HepG2 (cell line): ENCODE data around the gene ALK. TPM values are rescaled to one million over a fixed set of nuclear protein-coding genes. Genes with fewer than 3 reads are reported as not detected.

Experiments
- ATAC-seq: fragments of 200-7000 bp; cut with Tn5 transposase; 3 replicates; pipeline ENCODE4 v1.9.1; 2020; ENCODE audit warnings: mild to moderate bottlenecking, moderate library complexity
- BruUV-seq: library from RNA; stranded (reverse); fragments of 400-500 nt; replicated peaks from 2 replicates; lab custom pipeline; 2021; lab: Mats Ljungman, UMichigan
- CTCF ChIA-PET: fragments of 300-600 bp; formaldehyde crosslinking; extraction: SDS; loops from one replicate; lab custom pipeline; 2021; ENCODE audit warnings: low total read pairs, inconsistent platforms, low intra/inter-chr PET ratio; lab: Yijun Ruan, JAX
- POLR2A ChIA-PET: fragments of 350-600 bp; sonication (Branson Sonifier 250); formaldehyde crosslinking; loops from one replicate; lab custom pipeline; 2020; ENCODE audit warnings: antibody characterized with exemption, inconsistent platforms; lab: Yijun Ruan, JAX
- DNase-seq: peaks from one replicate; pipeline ENCODE4 v3.0.0-alpha.2; 2015; ENCODE audit warnings: low spot score
- FAIRE-seq: peaks from 3 replicates; lab custom pipeline; 2011; peaks lifted over from hg19 to GRCh38; lab: Jason Lieb, UNC
- H2AFZ ChIP-seq: one replicate; pipeline ENCODE4 v1.6.1; 2011; ENCODE audit warnings: low read length, inconsistent platforms
- H3K27ac ChIP-seq: fragments of 300-600 bp; 3 replicates; pipeline ENCODE4 v1.8.0; 2011; ENCODE audit warnings: mixed run types, mild to moderate bottlenecking, mixed read lengths, low read length, inconsistent platforms; ENCODE audit not compliant: insufficient read depth; ENCODE audit errors: extremely low read length
- H3K27me3 ChIP-seq, 2 experiments: fragments of 200-600 bp in 1 of 2; 2 replicates in 1 of 2; 3 replicates in 1 of 2; pipeline versions ENCODE4 v1.6.0 to v1.8.0; 2011; ENCODE audit warnings: low read length in 2 of 2, mild to moderate bottlenecking in 2 of 2, moderate library complexity in 2 of 2, inconsistent platforms in 1 of 2; ENCODE audit not compliant: insufficient read depth in 2 of 2, control insufficient read depth in 1 of 2
- H3K36me3 ChIP-seq, 2 experiments: fragments of 200-600 bp in 1 of 2; replicated peaks in 1 of 2; 2 replicates in 1 of 2; 3 replicates in 1 of 2; pipeline versions ENCODE4 v1.5.1 to v1.8.0; 2011; ENCODE audit warnings: low read length in 2 of 2, inconsistent platforms in 1 of 2; ENCODE audit not compliant: insufficient read depth in 2 of 2, control insufficient read depth in 1 of 2
- H3K4me1 ChIP-seq: 2 replicates; pipeline ENCODE4 v1.5.1; 2012; ENCODE audit warnings: low read length, inconsistent platforms; ENCODE audit not compliant: insufficient read depth
- H3K4me2 ChIP-seq: 2 replicates; pipeline ENCODE4 v1.6.0; 2011; ENCODE audit warnings: low read depth, low read length, inconsistent platforms
- H3K4me3 ChIP-seq, 3 experiments: fragments of 200-600 bp in 1 of 3; sonication (generic), shearing (Covaris generic) in 1 of 3; replicated peaks in 1 of 3; 2 replicates each; pipeline ENCODE4 v1.5.1; 2011 to 2016; ENCODE audit warnings: low read length in 3 of 3, inconsistent platforms in 2 of 3, low read depth in 2 of 3, mild to moderate bottlenecking in 2 of 3, control low read depth in 1 of 3, mixed read lengths in 1 of 3; ENCODE audit not compliant: insufficient read depth in 1 of 3
- H3K79me2 ChIP-seq: one replicate; pipeline ENCODE4 v1.6.1; 2011; ENCODE audit warnings: low read length, inconsistent platforms; ENCODE audit not compliant: insufficient read depth
- H3K9ac ChIP-seq: 2 replicates; pipeline ENCODE4 v1.6.0; 2011; ENCODE audit warnings: mild to moderate bottlenecking, low read depth, low read length, inconsistent platforms; ENCODE audit not compliant: insufficient read depth
- H3K9me3 ChIP-seq: 2 replicates; pipeline ENCODE4 v1.5.1; 2012; ENCODE audit warnings: mild to moderate bottlenecking, low read length
- H4K20me1 ChIP-seq: 2 replicates; pipeline ENCODE4 v1.6.0; 2011; ENCODE audit warnings: inconsistent platforms, mild to moderate bottlenecking, low read length, moderate library complexity; ENCODE audit not compliant: insufficient read depth
- BRD4 ChIP-seq: sonication (generic); formaldehyde crosslinking; IDR thresholded peaks from 2 replicates; pipeline ENCODE4 v1.4.0; 2020; ENCODE audit warnings: missing genetic modification reagents
- CBFB ChIP-seq: sonication (generic); formaldehyde crosslinking; IDR thresholded peaks from 2 replicates; pipeline ENCODE4 v1.4.0; 2020; ENCODE audit warnings: missing genetic modification reagents
- CEBPG ChIP-seq: IDR thresholded peaks from 2 replicates; pipeline ENCODE4 v1.6.1; 2016
- IRX3 ChIP-seq: sonication (generic); formaldehyde crosslinking; IDR thresholded peaks from 2 replicates; pipeline ENCODE4 v1.8.1; 2023; ENCODE audit warnings: mild to moderate bottlenecking, low read depth, missing genetic modification reagents, borderline replicate concordance
- KMT2A ChIP-seq: sonication (generic); formaldehyde crosslinking; IDR thresholded peaks from 2 replicates; pipeline ENCODE4 v1.4.0; 2020; ENCODE audit warnings: missing genetic modification reagents
- NFE2L1 ChIP-seq: sonication (generic); formaldehyde crosslinking; IDR thresholded peaks from 2 replicates; pipeline ENCODE4 v1.4.0; 2020; ENCODE audit warnings: missing genetic modification reagents, mild to moderate bottlenecking, borderline replicate concordance
- RAD21 ChIP-seq: fragments of 450-650 bp; formaldehyde crosslinking; IDR thresholded peaks from 2 replicates; pipeline ENCODE4 v1.5.0; 2020; ENCODE audit warnings: mild to moderate bottlenecking
- RAD51 ChIP-seq: fragments of 450-650 bp; IDR thresholded peaks from 2 replicates; pipeline ENCODE4 v1.6.1; 2016; ENCODE audit warnings: borderline replicate concordance
- XRCC5 ChIP-seq: fragments of 200-400 bp; formaldehyde crosslinking; optimal IDR thresholded peaks from 2 replicates; pipeline ENCODE3; 2017; ENCODE audit warnings: mild to moderate bottlenecking, low read length
- ZBED4 ChIP-seq: sonication (generic); formaldehyde crosslinking; IDR thresholded peaks from 2 replicates; pipeline ENCODE4 v1.4.0; 2020; ENCODE audit warnings: missing genetic modification reagents, borderline replicate concordance
- ZFX ChIP-seq: sonication (generic); formaldehyde crosslinking; IDR thresholded peaks from 2 replicates; pipeline ENCODE4 v1.4.0; 2020; ENCODE audit warnings: mild to moderate bottlenecking, low read depth, missing genetic modification reagents, moderate library complexity
- ZNF460 ChIP-seq: sonication (generic); formaldehyde crosslinking; IDR thresholded peaks from 2 replicates; pipeline ENCODE4 v1.5.1; 2020; ENCODE audit warnings: missing genetic modification reagents, mild to moderate bottlenecking, borderline replicate concordance
- ZNF567 ChIP-seq: sonication (generic); formaldehyde crosslinking; IDR thresholded peaks from 2 replicates; pipeline ENCODE4 v1.8.1; 2023; ENCODE audit warnings: mild to moderate bottlenecking, missing genetic modification reagents, borderline replicate concordance
- ZNF7 ChIP-seq: IDR thresholded peaks from 2 replicates; pipeline ENCODE4 v1.6.1; 2016; ENCODE audit warnings: missing biosample characterization, missing genetic modification reagents
- WGBS: methylation state at CpG from one replicate; pipeline ENCODE4 v1.1.6; 2017; ENCODE audit warnings: low lambda C conversion rate; 5-methylcytosine and 5-hydroxymethylcytosine counted together
- in situ Hi-C: cut with HindIII; loops from 2 replicates; pipeline ENCODE4 v1.10.0; 2017; ENCODE audit warnings: low pct_unique_long_range_greater_than_20kb; ENCODE audit not compliant: extremely low pct_ligation_motif_present
- intact Hi-C: fragments of 100-400 bp; cut with micrococcal nuclease; formaldehyde crosslinking; loops from one replicate; pipeline ENCODE4 v1.10.0; 2022; ENCODE audit not compliant: unreplicated experiment
- polyA plus RNA-seq, 8 experiments: library from polyadenylated mRNA; depleted of rRNA in 3 of 8; stranded (reverse) in 7 of 8; unstranded in 1 of 8; fragments of >200 nt; fragmentation: Illumina TruSeq in 4 of 8; extraction: Trizol in 4 of 8; gene quantifications; 2 replicates each; pipeline versions ENCODE4 v1.2.1 to v1.2.3, GENCODE V29; 2011 to 2016; ENCODE audit warnings: low read depth in 4 of 8, missing spikeins in 1 of 8, mixed read lengths in 1 of 8; ENCODE audit not compliant: insufficient read depth in 1 of 8
- total RNA-seq, 5 experiments: library from RNA; depleted of rRNA; stranded (reverse); fragments of >200 nt; fragmentation: Illumina TruSeq; extraction: Trizol; gene quantifications; 2 replicates each; pipeline ENCODE4 v1.2.3, GENCODE V29; 2016; ENCODE audit warnings: low read depth in 1 of 5

Gene ALK
- total and polyA plus RNA-seq, 2 of the 13 experiments (the other 11 are each of a cell fraction or from before 2014, with no cell fraction given) = not detected

- Histone ChIP-seq H3K79me2 (no peaks in the 10 kb centered on the region), H3K4me3 (no peak overlapping the region), H3K4me1 (no peaks in the 10 kb centered on the region), H3K9me3 (no peaks in the 10 kb centered on the region), H3K27ac (no peak overlapping the region), H3K4me2 (no peak overlapping the region), H3K36me3 (no peaks in the 10 kb centered on the region), H4K20me1 (no peaks in the 10 kb centered on the region), H3K9ac (no peak overlapping the region), H2AFZ (no peak overlapping the region), H3K27me3 (peaks cover 0 to 2% of the 10 kb centered on the region in 2 experiments; a peak in 2 of 5 replicates)
- in situ Hi-C loops (no loop called here), intact Hi-C loops (no loop called here)
- DNase-seq = no peak
- 0% methylated on average over 3 of the region's 3 CpGs for WGBS
- no peak for FAIRE-seq
- no peak for ATAC-seq
- no peak for TF ChIP-seq ZFX (CRISPR knock-in tag)
- no peak for TF ChIP-seq ZNF460 (CRISPR knock-in tag)
- no peak for TF ChIP-seq RAD51
- no peak for TF ChIP-seq BRD4
- TF ChIP-seq NFE2L1 (CRISPR knock-in tag) = no peak
- TF ChIP-seq CBFB (CRISPR knock-in tag) = no peak
- no peak for TF ChIP-seq ZBED4 (CRISPR knock-in tag)
- no peak for TF ChIP-seq KMT2A (CRISPR knock-in tag)
- TF ChIP-seq CEBPG (CRISPR knock-in tag) = no peak
- TF ChIP-seq RAD21 (CRISPR knock-in tag) = no peak
- TF ChIP-seq ZNF567 (CRISPR knock-in tag) = no peak
- TF ChIP-seq ZNF7 (CRISPR knock-in tag) = no peak
- no peak for TF ChIP-seq IRX3 (CRISPR knock-in tag)
- no peak for TF ChIP-seq XRCC5
- CTCF ChIA-PET = no interaction called here
- POLR2A ChIA-PET = no interaction called here
- BruUV-seq = no TSS peak
Observed at GRCh38 chr2:29485631-29486030, 435.8 kb downstream of the ALK start.
